Measurements from ENCODE around the gene SLC9A8.
"Not testable (repeated sequence)": the region's sequence is repeated elsewhere in the genome, so short reads cannot be mapped to it uniquely, and the experiment has no call there.

Gene SLC9A8

DNA sequence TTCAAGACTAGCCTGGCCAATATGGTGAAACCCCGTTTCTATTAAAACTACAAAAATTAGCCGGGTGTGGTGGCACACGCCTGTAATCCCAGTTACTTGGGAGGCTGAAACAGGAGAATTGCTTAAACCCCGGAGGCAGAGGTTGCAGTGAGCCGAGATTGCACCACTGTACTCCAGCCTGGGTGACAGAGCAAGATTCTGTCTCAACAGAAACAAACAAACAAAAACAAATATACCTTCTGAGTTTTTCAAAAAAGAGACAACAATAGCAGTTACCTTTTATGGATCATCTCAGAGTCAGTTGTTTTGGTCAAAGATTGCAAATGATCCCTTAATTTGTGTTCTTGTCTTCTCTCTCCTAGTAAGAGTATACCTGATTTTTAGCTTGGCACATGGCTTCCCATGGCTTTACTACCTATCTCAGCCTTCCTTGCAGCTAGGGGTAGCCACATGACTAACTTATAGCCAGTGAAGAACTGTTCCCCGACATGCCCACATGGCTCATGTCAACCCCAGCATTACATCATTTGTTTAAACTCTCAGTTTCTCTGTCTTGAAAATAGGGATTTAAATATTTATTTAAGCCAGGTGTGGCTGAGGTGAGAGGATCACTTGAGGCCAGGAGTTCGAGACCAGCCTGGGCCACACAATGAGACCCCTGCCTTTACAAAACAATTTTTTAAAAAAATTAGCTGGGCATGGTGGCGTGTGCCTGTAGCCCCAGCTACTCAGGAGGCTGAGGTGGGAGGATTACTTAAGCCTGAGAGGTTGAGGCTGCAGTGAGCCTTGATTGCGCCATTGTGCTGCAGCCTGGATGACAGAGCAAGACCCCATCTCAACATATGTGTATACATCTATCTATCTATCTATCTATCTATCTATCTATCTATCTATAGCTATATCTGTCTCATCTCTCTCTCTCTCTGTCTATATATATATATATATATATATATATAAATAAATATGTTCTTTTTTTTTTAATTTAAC, 25.0 kb upstream of the SLC9A8 start:
- DNase-seq: no peak

DNA sequence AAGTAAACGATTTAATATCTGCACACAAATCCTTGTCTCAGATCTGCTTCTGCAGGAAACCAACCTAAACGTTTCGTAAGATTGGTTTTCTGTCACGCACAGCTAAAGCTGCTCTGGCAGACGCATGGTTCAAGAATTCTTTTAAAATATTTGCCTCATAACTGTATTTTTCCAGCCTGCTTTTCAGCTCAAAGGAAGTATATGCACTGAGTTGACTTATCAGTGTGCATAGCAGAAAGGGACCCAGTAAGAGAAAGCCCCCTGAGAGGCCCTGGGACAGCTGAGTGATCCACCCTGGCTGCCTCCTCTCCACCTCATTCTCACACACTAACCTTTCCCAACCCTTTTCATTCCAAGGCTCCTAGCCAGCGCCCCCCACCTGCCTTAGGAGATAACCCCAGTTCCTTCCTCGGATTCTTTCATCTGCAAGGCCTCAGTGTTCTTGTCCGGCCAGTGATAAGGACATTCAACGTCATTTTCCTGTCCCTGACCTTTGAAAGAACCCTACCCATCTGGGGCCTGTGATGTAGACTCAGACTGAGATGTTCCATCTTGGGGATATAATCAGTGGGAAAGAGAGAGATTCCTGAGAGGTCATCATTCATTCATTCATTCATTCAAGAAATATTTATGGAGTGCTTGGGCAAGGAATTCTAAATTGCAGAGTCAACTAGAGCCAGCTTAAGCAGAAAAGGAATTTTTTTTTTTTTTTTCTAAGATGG, 22.4 kb upstream of the SLC9A8 start:
- peak; percentile 90 for DNase-seq

DNA sequence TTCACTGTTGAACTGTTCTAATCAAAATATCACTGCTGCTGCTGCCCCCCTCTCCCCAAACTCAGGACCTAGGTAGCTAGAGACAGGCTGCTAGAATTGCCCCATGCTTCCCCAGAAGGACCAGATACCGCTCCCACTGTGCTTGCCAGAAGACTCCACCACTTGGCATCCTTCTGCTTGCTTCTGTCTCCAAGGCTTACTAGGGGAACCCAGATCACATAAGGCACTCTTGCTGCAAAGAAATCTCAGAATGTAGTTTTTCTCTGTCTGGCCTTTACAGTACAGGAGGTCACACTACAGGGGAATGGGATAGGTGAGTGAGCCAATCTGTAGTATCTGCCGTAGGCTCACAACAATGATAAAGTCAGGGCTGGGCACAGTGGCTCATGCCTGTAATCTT, 21.5 kb upstream of the SLC9A8 start:
- DNase-seq: no peak

DNA sequence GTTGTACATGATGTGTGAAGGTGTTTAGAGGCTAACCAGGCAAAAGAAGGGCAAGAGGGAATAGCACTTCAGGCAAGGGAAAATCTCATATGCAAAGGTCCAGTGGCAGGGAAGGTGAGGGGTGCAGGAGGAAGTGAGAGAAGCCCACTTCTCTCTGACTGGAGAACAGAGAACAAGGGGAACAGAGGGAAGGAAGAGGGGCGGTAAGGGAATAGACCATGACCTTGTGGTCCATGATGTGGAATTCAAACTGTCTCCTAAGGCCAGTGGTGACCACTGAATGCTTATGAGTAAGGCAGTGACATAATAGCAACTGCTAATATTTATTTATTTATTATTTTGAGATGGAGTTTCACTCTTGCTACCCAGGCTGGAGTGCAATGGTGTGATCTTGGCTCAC, 20.6 kb upstream of the SLC9A8 start:
- DNase-seq: no peak

DNA sequence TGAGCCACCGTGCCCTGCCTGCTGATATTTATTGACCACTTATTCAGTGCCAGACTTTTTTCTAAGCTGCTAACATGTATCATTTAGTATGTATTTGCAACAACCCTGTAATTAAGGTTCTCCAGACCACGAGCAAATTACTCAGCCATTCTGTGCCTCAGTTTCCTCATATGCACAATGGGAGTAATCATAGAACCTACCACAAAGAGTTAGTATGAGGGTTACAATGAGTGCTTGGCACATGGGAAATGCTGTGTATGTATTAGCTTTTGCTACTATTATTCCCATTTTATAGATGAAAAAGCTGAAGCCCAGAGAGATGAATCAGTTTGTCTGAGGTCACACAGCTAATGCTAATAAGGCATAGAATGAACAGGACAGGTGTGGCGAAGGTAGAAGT, 20.0 kb upstream of the SLC9A8 start:
- DNase-seq: no peak

DNA sequence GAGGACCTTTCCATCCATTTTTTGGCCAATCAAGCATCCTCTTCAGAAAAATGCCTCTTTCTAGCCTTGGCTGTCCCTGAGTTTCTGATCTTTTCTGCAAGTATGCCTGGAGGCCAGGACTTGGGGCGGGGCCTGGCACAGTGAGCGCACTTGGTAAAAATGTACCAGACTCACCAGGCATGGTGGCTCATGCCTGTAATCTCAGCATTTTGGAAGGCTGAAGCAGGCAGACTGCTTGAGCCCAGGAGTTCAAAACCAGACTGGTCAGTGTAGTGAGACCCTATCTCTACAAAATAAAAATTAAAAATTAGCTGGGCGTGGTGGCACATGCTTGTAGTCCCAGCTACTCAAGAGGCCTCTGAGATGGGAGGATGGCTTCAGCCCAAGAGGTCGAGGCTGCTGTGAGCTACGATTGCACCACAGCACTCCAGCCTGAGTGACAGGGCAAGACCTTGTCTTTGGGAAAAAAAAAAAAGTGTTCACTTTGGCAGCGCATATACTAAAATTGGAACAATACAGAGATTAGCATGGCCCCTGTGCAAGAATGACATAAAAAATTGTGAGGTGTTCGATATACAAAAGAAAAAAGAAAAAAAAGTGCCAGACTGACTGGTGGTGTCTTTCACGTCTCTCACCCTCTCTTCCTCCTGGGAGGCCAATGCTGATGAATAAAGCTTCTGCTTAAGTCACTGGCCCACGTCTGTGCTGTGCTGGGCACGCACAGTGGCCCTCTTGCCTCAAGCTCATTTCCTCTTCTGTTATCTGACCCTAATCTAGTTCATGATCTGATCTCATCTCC, 18.1 kb upstream of the SLC9A8 start:
- DNase-seq: no peak

DNA sequence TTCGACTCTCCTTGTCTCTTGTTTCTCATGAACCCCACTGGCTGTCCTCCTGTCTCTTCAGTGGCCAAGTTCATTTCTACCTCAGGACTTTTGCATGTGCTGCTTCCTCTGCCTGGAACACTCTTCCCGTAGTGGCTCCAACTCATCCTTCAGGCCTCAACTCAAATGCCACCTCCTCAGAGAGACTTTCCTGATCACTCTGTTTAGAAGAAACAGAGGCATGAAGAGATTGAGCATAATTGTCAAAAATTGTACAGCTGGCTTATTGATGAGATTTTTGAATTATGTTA, 17.5 kb upstream of the SLC9A8 start:
- no peak for DNase-seq

DNA sequence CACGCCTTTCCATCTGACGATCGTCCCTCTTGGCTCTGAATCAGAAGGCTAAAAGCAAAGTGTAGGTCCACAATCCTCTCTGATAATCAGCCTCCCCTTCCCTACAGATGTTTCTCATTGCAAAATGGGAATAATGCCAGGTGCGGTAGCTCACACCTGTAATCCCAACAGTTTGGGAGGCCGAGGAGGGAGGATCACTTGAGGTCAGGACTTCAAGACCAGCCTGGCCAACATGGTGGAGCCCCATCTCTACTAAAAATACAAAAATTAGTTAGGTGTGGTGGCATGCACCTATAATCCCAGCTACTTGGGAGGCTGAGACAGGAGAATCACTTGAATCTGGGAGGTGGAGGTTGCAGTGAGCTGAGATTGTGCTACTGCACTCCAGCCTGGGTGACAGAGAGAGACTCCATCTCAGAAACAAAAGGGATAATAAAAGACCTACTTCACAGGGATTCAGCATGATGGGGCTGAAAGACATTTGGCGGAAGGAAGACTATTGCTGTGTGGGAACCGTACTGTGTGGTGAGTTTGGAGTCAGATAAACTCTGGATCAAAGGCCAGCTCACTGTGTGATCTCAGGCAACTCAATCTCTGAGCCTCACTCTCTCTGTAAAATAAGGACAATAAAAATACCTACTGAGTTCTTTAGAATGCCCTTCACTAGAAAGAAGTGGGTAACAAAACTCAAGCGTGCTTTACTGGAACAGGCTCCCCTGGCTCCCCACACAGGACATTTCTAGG, 15.9 kb upstream of the SLC9A8 start:
- no peak for DNase-seq

DNA sequence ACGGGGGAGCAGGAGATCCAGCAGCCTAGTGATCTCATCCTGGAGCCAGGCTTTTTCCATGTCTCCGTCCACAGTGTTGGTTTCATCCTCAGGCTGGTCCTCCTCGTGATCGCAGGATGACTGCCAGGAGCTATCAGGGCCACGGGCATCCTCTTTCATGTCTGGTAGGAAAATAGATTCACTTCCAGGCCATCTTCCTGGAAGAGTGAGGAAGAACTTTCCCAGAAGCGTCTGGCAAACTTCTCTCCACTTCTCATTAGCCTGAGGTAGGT, 15.3 kb upstream of the SLC9A8 start:
- DNase-seq: no peak

DNA sequence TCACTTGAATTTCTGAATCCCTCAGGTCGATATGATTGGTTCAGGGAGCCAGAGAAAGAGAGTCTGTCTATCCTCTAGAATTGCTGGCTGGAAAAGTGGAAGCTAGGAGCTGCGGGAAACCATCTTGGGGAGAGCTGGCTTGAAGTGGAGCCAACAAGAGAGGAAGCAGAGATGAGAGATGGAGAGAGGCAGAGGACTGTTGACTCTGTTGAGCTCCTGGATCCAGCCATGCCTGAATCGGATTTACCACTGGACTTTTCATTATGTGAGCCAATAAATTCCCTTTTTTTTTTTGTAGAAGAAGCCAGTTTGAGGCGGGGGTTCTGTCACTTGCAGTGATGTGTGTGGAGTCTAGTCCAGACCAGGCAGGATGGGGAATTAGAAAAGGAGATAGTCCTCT, 13.9 kb upstream of the SLC9A8 start:
- DNase-seq: no peak

DNA sequence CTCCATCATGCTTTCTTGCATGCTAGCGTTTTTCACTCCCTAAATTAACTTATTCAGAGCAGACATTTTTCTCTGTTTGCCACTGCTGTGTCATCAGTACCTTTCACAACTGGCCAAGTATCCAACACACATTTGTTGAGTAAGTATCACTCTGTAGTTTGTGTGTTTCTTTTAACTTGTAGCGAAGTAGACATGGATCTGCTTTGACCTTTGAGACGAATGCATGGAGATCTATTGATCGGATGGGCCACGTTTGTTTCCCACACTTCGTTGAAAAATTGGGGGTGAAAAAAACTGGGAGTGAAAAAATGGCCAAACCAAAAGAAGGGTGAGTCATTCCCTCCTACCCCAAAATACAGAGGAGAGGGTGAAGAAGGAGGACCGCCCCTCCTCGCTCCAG, 12.9 kb upstream of the SLC9A8 start:
- DNase-seq: no peak

DNA sequence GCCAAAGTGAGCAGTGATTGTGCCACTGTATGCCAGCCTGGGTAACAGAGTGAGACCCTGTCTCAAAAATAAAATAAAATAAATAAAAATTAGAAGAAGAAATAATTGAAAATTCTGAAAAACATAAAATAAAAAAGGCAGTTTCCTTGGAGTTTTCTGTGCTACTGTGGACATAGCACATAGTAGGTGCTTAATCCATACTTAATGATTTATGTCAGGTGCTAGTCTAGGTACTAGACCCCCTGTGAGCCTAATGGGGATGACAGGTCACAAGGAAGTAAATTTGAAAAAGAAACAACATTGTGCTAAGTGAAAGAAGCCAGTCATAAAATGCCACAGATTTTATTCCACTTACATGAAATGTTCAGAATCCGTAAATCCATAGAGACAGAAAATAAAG, 9.2 kb upstream of the SLC9A8 start:
- DNase-seq: no peak

DNA sequence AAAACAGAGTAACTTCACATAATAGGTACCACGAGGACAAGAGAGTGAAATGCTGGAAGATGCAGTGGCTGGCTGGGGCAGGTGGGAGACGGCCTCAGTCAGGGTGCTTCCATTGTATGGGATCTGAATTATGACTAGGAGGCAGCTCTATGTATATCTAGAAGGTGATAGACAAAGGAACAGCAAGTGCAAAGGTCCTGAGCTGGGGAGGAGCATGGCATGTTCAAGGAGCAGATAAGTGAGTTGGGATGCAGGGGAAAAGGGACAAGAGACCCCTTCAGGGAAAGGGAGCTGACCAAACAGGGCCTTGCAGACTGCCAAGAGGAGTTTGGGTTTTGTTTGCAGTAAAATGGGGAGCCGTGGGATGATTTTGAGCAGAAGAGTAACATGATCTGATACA, 8.3 kb upstream of the SLC9A8 start:
- DNase-seq: no peak

DNA sequence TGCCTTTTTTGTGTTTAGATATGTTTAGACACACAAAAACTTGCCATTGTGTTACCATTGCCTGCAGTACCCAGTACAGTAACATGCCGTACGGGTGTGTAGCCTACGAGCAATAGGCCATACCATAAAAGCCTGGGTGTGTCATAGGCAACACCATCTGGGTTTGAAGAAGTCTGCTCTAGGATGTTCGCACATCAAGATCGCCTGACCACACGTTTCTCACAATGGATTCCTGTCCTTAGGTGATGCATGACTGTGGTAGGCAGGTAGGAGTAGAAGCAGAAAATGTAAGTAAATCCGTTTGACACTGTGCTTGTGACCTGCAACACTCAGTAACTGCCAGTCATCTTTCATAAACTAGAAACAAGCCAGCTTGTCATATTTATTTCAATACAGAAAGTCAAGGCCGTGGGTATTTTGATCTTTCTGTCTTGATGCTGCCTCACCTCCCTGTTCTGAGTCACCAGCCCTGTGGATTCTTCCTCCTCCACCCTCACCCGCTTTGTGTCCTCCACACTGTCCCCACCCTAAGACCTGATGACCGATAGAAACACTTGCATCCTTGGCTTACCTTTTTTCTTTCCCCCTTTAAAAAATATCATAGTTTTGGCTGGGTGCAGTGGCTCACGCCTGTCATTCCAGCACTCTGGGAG, 7.3 kb upstream of the SLC9A8 start:
- not testable (repeated sequence) for DNase-seq

DNA sequence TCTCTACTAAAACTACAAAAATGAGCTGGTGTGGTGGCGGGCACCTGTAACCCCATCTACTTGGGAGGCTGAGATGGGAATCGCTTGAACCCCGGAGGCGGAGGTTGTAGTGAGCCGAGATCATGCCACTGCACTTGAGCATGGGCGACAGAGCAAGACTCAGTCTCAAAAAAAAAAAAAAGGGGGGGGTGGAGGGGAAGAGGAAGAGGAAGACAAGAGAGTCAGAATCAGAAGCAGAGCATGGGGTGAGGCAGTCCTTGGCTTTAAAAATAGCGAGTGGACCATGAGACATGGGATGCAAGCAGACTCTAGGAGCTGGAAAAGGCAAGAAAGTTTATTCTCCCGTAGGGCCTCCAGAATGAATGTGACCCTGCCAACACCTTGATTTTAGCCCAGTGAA, 3.9 kb upstream of the SLC9A8 start:
- DNase-seq: no peak

DNA sequence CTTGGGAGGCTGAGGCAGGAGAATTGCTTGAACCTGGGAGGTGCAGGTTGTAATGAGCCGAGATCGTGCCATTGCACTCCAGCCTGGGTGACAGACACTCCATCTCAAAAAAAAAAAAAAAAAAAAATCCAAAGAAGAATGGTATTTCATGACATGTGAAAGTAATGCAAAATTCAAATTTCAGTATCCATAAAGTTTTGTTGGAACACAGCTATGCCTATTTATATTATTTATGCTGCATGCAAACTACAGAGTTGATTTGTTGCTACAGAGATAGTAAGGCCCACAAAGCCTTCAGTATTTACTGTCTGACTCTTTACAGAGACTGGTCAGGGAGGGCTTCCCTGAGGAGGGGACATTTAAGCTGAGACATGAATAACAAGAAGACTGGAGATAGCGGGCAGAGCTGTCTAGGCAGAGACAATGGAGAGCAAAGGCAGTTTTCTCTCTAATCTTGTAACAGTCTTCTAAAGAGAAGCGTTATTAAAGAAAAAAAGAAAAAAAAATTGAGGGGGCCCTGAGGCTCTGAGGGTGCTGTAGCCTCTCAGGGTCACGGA, 2.7 kb upstream of the SLC9A8 start:
- DNase-seq: no peak

DNA sequence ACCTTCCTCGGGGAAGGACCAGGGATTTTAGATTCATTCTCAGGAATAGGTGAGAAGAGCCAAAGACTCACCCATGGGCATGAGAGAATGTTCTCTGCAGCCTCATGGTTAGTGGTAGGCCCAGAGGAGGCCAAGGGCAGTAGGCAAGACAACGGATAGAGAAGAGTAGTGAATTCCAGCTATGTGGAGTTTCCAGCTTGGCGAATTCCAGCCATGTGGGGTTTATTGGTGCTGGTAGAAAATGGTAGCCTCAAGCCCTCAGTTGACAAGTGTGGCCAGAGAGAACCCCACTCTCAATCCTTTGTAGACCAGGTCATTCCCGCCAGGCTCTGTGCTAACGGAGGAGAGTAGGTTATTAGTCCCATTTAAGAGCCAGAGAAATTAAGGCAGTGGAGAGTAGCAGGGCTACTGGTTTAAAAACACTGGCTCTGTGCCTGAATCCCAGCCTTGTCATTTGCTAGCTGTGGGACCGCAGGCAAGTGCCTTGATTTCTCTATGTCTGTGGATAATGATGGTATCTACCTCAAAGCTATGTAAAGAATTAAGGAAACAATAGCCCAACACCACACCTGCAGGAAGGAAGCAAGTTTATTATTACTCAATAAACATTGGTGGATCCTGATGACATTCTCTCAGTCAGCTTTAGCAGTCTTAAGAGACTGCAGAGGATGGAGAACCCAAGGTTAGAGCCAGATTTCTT, 2.0 kb upstream of the SLC9A8 start:
- no peak for DNase-seq

DNA sequence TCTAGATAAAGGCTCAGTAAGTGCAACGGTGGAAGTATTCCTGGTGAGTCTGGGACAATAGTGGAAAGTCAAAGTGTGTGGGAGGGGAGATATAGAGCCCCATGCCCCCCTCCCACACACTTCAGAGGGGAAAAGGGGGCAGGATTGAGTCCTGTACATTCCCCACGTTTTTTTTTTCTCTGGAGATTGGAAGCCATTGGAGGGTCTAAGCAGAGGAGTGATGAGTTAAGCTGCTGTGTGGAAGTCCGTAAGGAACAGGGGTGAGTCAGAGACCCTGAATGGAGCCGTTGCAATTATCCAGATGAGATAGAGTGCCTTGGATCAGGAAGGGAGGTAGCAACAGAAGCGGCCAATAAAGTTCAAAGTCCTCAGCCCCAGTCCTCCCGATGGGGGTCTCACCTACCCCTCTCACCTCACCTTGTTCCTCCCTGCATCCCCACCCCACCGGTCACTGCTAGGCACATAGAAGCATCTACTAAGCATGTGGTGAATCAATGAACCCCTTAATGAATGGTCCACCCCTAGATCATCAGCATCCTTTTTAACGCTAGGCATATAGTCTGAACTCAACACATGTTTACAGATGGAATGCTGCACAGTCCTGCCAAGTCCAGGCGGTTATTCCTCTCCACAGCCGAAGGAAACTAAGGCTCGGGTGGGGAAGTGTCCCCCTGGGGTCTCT, 662 bp upstream of the SLC9A8 start:
- DNase-seq: no peak

DNA sequence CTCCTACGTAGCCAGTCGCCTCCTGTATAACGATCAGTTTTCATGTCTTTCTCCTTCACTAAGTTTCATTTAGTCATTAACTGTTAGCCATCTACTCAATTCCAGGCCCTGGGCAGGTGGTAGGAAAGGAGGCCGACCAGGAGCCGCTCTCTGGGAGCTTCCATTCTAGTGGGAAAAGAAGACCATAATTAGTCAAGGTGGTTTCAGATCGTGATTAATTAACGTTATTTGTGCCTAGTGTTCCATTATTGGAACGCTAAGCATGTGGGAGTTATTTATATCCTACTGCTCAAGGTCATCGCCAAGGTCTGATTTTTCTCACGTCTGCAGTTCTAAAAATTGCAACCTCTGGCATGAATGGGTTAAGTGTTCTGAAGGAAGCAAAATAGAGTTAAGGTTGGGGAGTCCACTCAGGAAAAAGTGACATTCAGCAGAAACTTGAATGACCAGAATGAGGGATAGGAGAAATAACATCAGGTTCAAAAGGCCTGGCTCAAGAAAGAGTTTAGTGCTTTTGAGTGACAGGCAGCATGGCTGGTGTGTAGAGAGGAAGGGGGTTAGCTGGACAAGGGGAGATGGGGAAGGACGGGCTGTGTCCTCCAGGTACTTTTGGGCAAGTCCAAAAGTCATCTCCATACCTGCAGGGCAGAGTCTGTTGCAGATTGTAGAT, 812 bp downstream of the SLC9A8 start:
- DNase-seq: no peak

DNA sequence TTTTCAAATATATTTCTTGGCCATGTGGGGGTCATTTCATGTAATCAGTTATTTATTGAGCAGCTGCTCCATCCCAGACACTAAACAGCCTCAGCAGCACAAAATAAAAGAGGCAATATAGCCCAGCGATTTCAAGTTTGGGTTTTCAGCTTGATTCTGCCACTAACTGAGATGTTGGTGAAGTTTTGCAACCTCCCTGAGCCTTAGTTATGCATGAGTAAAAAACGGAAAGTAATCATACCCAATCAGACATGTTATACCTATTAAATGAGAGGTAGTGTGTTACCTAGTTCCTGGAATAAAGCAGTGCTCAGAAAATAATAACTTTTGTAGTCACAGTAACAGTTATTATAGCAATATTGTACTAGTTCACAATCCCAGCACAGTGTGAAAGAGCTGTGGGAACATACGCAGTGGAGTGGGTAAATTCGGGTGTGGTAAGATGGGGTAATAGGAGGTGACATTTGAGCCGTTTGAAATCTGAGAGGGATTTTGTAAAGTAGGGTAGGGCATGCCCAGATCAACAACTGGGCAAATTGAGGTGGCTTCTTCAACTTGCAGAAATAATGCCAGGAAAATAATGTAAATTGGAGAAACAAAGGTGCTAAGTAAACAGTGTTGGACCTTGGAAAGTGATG, 1.5 kb downstream of the SLC9A8 start:
- no peak for DNase-seq

All from amniotic stem cell (primary cell).